GM12872 (cell line): Measurements from ENCODE around the gene HEPHL1.

Source experiments
- CTCF ChIP-seq: IDR thresholded peaks from 3 replicates; pipeline ENCODE4 v1.5.1; 2011; ENCODE audit warnings: low read depth, mild to moderate bottlenecking, low read length, moderate library complexity; ENCODE audit not compliant: insufficient read depth

HEPHL1 gene

GRCh38 chr11:94060401-94060800 is 39.2 kb downstream of the HEPHL1 start:
- TF ChIP-seq CTCF: no peak

GRCh38 chr11:94062360-94062759 is 41.2 kb downstream of the HEPHL1 start:
- TF ChIP-seq CTCF: no peak

DNA sequence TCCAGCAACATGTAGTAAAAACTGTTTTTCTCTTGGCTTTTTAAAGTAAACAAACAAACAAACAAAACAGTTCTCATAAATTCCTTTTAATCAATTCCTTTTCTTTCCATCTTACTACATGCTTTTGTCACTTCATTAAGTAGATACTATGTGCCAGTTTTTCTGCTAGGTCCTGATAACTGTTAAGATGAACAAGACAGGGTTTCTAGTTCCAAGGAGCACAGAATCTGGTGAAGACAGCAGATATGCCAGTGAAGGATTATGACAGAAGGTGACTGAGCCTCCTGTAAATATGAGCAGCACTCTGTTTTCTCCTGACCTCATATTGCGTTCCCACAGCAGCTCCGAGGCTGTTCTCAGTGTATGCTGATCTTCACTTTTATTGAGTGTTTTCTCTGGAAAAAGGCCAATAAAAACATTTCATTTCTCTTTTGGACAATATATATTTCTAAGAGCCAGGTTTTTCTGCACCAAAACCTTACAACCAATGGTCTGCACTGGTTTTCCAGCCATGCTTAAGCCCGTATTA is 45.8 kb downstream of the HEPHL1 start:
- no peak for TF ChIP-seq CTCF

DNA sequence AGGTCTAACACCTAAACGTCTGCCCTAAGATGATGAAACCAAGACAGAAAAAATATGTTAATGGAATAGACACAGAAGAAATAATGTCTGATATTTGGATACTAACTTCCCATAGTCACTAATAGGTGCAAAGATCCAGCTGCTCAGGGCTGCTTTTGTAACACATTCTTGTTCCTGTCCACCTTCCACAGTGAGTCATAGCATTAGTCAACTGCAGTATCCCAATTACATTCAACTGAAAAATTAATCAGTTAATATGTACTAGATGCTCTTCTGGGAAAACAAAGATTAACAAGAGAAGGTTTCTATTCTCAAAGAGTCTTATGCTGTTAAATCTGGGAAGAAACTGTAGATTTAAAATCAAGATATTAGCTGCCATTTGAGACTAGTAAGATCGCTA is 47.6 kb downstream of the HEPHL1 start:
- no peak for TF ChIP-seq CTCF

GRCh38 chr11:94077552-94078293 is 56.6 kb downstream of the HEPHL1 start:
- no peak for TF ChIP-seq CTCF

GRCh38 chr11:94084164-94084563 is 63.0 kb downstream of the HEPHL1 start:
- TF ChIP-seq CTCF: no peak

DNA sequence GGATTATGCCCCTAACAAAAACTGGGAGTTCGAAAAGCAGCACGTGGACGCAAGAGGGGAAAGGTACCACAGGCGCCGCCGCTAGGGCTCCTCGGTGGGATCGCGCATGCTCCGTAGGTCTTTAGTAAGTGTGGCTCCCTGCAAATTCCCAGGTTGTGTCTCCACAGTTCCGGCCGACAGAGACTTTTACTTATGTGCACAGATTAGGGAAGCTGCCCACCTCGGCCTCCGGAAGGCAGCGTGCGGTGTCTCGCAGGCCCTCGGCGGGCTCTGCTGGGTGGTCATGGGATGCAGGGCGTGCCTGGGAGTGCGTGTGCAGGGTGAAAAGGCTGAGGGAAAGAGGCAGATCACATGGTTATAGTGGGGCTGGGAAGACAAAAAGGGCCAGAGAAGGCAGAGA is 67.8 kb downstream of the HEPHL1 start:
- TF ChIP-seq CTCF: no peak

DNA sequence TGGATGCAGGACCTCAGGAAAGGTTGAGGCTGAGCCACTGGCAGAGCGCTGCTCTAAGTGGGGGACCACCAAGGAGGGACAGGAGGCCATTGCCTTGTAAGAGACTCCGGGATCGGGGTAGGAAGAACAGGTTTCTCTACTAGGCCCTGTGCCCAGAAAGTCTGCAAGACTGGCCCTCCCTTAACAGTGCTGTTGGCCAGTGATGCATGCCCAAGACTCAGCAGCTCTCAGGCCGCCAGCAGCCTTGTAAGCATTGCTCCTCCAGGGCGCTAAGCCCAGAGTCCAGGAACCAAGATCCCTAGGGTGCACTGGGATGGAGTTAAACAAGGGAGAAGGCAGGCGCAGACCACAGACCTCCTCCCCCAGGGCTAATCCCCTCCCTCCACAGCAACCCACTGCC is 68.2 kb downstream of the HEPHL1 start:
- no peak for TF ChIP-seq CTCF
